Neural crest cell (in vitro differentiated cells): ENCODE results near the gene AKT3. TPM values are rescaled to one million over a fixed set of nuclear protein-coding genes. Genes with fewer than 3 reads are reported as not detected.

Experiments used
- DNase-seq: peaks from one replicate; pipeline ENCODE4 v3.0.0; 2021; ENCODE audit warnings: low read depth, mixed read lengths, low spot score
- H3K27ac Mint-ChIP-seq: one replicate; pipeline ENCODE4 v1.8.0; 2021; ENCODE audit warnings: mild to moderate bottlenecking, mixed read lengths; ENCODE audit not compliant: unreplicated experiment
- H3K27me3 Mint-ChIP-seq: 2 replicates; pipeline ENCODE4 v1.8.0; 2021; ENCODE audit warnings: low read depth, mild to moderate bottlenecking, mixed read lengths
- H3K36me3 Mint-ChIP-seq: 2 replicates; pipeline ENCODE4 v1.8.0; 2021; ENCODE audit warnings: low read depth, mild to moderate bottlenecking, mixed read lengths
- H3K4me1 Mint-ChIP-seq: 2 replicates; pipeline ENCODE4 v1.8.0; 2021; ENCODE audit warnings: mixed read lengths
- H3K4me3 Mint-ChIP-seq: one replicate; pipeline ENCODE4 v1.8.0; 2021; ENCODE audit warnings: mild to moderate bottlenecking, mixed read lengths
- H3K9me3 Mint-ChIP-seq: 2 replicates; pipeline ENCODE4 v1.8.0; 2021; ENCODE audit warnings: mixed read lengths
- total RNA-seq: library from RNA; stranded (reverse); gene quantifications from 2 replicates; pipeline ENCODE4 v1.2.1, GENCODE V29; 2021
- TF ChIP-seq, protein P1 (sequence below): fragments of 200-600 bp; sonication (generic); conservative IDR thresholded peaks from 2 replicates; pipeline ENCODE4 v1.5.0; 2021; ENCODE audit warnings: antibody characterized with exemption, mild to moderate bottlenecking

Gene AKT3
- total RNA-seq, 1 donor from 2014 or later = 38.2 TPM

DNA sequence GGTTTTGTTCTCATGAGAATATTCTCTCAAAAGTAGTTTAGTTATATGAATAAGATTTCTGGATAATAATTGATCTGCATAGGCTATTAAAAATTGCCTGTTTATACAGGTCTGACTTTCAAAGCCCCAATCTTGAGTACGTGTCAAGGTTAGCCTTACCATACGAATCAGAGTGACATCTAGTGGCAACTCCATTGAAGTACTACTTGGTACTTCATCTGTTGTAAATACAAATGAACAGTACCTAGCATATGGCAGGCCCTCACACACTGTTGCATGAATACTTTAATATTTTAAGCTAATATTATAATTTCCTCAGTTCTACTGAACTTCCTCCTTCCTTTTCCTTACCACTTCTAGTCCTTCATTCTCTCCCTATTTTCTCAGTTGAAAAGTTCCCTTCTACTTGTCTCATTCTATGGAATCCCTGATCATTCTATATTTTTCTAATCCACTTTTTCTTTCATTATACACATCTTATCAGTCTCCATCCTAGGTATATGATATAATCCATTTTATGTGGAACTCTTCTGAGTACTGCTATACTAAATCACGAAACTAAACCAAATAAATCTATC lies 101.2 kb downstream of the AKT3 start:
- no peak overlapping the region for H3K4me3 Mint-ChIP-seq
- H3K27me3 Mint-ChIP-seq = no peaks in the 10 kb centered on the region
- no peaks in the 10 kb centered on the region for H3K36me3 Mint-ChIP-seq
- H3K4me1 Mint-ChIP-seq = peaks cover 67% of the 10 kb centered on the region
- no peaks in the 10 kb centered on the region for H3K9me3 Mint-ChIP-seq
- TF ChIP-seq, protein P1, sequence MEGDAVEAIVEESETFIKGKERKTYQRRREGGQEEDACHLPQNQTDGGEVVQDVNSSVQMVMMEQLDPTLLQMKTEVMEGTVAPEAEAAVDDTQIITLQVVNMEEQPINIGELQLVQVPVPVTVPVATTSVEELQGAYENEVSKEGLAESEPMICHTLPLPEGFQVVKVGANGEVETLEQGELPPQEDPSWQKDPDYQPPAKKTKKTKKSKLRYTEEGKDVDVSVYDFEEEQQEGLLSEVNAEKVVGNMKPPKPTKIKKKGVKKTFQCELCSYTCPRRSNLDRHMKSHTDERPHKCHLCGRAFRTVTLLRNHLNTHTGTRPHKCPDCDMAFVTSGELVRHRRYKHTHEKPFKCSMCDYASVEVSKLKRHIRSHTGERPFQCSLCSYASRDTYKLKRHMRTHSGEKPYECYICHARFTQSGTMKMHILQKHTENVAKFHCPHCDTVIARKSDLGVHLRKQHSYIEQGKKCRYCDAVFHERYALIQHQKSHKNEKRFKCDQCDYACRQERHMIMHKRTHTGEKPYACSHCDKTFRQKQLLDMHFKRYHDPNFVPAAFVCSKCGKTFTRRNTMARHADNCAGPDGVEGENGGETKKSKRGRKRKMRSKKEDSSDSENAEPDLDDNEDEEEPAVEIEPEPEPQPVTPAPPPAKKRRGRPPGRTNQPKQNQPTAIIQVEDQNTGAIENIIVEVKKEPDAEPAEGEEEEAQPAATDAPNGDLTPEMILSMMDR = peak; percentile 82
- no peak overlapping the region for H3K27ac Mint-ChIP-seq
- DNase-seq = no peak

DNA sequence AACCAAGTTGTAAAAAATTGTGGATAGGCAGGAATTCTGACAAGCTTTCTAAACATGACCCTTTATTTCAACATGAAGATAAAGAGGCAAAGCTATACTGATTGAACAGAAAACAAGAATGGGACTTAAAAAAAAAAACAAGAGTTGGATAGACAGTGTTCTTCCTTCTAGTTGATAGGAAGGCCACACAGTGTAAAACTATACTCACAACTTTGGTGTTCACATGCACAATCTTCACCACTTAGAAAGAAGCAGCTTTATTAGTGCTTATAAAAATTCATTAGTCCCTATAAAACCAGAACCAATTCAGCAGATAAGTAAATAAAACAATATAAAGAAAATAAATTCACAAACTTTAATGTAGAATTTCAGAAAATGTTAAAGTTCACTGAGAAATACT lies 101.8 kb downstream of the AKT3 start:
- DNase-seq = no peak
- TF ChIP-seq, protein P1 = no peak
- peaks cover 66% of the 10 kb centered on the region for H3K4me1 Mint-ChIP-seq
- H3K4me3 Mint-ChIP-seq = no peak overlapping the region
- H3K36me3 Mint-ChIP-seq = no peaks in the 10 kb centered on the region
- H3K9me3 Mint-ChIP-seq = no peaks in the 10 kb centered on the region
- no peaks in the 10 kb centered on the region for H3K27me3 Mint-ChIP-seq
- H3K27ac Mint-ChIP-seq = no peak overlapping the region

DNA sequence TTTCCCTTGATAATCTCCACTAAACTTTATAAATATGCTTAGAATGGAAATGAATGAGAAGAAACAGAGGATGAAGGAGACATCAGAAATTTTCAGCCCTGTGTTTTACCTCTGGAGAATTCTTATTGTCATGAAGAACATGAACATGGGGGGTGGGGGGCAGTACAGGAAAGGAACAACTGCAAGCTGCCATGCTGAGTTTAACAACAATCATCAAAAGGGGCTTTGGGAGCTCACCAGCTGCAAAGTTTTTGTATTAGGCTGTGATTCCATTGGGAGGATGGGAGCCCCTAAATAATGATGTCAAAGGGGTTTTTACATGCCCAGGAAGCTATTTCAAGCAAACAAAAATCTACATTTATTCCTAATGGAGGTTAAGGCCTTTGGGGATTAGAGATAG lies 103.3 kb downstream of the AKT3 start:
- DNase-seq = no peak
- peaks cover 6% of the 10 kb centered on the region for H3K9me3 Mint-ChIP-seq
- H3K27ac Mint-ChIP-seq = peak overlapping the region; percentile 59
- H3K4me3 Mint-ChIP-seq = peak overlapping the region; percentile 47
- TF ChIP-seq, protein P1 = no peak
- peaks cover 61% of the 10 kb centered on the region for H3K4me1 Mint-ChIP-seq
- peaks cover 5% of the 10 kb centered on the region for H3K36me3 Mint-ChIP-seq
- no peaks in the 10 kb centered on the region for H3K27me3 Mint-ChIP-seq

DNA sequence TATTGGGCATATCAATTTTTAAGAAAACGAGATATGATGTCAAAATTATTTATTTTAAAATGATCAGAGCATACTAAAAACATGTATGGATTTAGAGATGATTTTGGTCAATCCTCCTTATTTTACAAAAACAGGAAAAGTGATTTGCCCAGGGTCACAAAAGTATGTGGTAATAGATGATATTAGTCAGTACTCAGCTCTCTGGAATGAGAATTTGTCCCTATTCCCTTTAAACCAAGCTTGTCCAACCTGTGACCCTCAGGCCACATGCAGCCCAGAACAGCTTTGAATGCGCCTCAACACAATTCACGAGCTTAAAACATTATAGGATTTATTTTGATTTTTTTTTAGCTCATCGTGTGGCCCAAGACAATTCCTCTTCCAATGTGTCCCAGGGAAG lies 104.7 kb downstream of the AKT3 start:
- Mint-ChIP-seq H3K9me3 (peaks cover 6% of the 10 kb centered on the region), H3K4me3 (peak overlapping the region; percentile 5), H3K36me3 (peaks cover 5% of the 10 kb centered on the region), H3K27me3 (no peaks in the 10 kb centered on the region), H3K4me1 (peaks cover 58% of the 10 kb centered on the region), H3K27ac (no peak overlapping the region)
- TF ChIP-seq, protein P1 = no peak
- DNase-seq = no peak

DNA sequence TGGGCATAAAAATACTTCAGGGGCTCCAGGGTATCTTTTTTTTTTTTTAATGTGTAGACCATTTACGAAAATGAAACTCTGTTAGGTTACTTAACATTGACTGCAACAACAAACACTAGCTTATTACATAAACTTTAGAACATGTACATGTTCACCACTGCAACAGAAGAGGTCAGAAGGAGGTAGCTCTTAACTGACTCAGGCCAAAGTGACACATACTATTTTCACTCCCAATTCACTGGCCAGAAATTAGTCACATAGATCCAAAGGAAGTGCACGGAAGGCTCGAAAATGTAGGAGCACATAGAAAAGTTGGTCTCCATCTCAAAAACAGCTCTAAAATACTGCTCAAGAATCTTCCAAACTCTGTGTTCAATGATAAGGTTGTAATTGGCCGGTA lies 107.2 kb downstream of the AKT3 start:
- H3K36me3 Mint-ChIP-seq = peaks cover 5% of the 10 kb centered on the region
- DNase-seq = no peak
- H3K27me3 Mint-ChIP-seq = no peaks in the 10 kb centered on the region
- no peak overlapping the region for H3K4me3 Mint-ChIP-seq
- peaks cover 70% of the 10 kb centered on the region for H3K4me1 Mint-ChIP-seq
- TF ChIP-seq, protein P1 = no peak
- peaks cover 6% of the 10 kb centered on the region for H3K9me3 Mint-ChIP-seq
- H3K27ac Mint-ChIP-seq = peak overlapping the region; percentile 76
